Fibroblast of villous mesenchyme (primary cell): ENCODE results near the gene LGALS3BP. TPM values are rescaled to one million over a fixed set of nuclear protein-coding genes. Genes with fewer than 3 reads are reported as not detected.
A peak's percentile ranks its signal among the peaks of the same experiment; 100 is the strongest.

ENCODE experiments used
- DNase-seq: peaks from one replicate; pipeline ENCODE4 v3.0.0-alpha.2; 2010; ENCODE audit warnings: low read depth
- H3K4me3 ChIP-seq: 2 replicates; pipeline ENCODE4 v1.5.1; 2011; ENCODE audit warnings: low read depth, mild to moderate bottlenecking, low read length
- CTCF ChIP-seq: IDR thresholded peaks from 2 replicates; pipeline ENCODE4 v1.5.1; 2012; ENCODE audit warnings: low read depth, mild to moderate bottlenecking, low read length; ENCODE audit not compliant: insufficient read depth
- total RNA-seq: library from RNA; depleted of rRNA; stranded (reverse); fragments of >200 nt; gene quantifications from 2 replicates; pipeline ENCODE4 v1.2.3, GENCODE V29; 2012

LGALS3BP gene
- total RNA-seq, 1 donor = 297 TPM

- TF ChIP-seq CTCF = no peak
- no peak overlapping the region for H3K4me3 ChIP-seq
- peak; percentile 67 for DNase-seq
Observed at GRCh38 chr17:79011451-79012147, 31.9 kb upstream of the LGALS3BP start.

GRCh38 chr17:79010304-79010646 lies 30.6 kb upstream of the LGALS3BP start:
- no peak for TF ChIP-seq CTCF
- peak overlapping the region; percentile 98 for H3K4me3 ChIP-seq
- no peak for DNase-seq

DNA sequence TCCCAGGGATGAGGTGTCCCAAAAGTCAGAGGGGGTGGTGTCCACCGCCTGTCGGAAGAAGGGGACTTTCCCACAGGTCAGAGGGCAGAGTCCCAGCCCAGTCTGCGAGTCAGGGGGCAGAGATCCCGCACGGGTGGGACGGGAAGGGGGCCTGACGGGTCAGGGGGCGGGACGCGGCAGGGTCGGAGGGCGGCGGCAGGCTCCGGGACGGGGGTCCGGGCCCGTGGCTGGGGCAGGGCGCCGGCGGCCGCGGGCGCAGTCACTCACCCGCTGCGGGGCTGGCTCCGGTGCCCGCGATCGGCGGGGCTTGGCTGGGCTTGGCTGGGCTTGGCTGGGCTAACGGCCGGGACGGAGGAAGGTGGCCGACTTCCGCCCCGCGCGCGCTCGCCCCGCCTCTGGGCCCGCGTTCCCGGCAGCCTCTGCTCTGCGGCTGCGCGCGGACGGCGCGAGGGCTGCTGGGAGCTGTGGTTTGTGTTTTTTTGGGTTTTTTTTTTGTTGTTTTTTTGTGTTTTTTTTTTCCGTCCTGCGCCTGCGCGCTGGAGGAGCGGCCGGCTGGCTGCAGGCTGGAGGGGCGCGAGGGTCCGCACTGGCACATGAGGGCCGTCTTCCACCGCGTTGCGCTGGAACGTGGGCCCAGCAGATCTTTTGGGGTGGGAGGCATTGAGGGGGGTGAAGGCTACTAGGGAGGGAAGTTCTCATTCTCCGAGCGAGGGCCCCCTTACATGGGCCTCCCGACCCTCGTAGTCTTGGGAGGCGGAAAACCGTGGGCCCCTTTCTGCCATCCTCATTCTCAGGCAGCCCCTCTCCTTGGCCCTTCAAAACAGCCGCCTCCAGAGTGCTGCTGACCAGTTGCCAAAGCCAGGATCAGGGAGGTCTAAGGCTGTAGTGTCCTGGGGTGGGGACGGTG lies 29.9 kb upstream of the LGALS3BP start, which contains the start of gene CANT1:
Gene CANT1, minus strand, starts transcription at position 368 of the 907 bp plus-strand sequence. CDS start 12,142 bp downstream, outside the sequence.
- H3K4me3 ChIP-seq = peak within 1 kb of the TSS; percentile 98
- DNase-seq = peak; percentile 87
- no peak for TF ChIP-seq CTCF

- DNase-seq = no peak
- no peak for TF ChIP-seq CTCF
- H3K4me3 ChIP-seq = peak overlapping the region; percentile 98
Observed at GRCh38 chr17:79008666-79009387, 29.1 kb upstream of the LGALS3BP start.

DNA sequence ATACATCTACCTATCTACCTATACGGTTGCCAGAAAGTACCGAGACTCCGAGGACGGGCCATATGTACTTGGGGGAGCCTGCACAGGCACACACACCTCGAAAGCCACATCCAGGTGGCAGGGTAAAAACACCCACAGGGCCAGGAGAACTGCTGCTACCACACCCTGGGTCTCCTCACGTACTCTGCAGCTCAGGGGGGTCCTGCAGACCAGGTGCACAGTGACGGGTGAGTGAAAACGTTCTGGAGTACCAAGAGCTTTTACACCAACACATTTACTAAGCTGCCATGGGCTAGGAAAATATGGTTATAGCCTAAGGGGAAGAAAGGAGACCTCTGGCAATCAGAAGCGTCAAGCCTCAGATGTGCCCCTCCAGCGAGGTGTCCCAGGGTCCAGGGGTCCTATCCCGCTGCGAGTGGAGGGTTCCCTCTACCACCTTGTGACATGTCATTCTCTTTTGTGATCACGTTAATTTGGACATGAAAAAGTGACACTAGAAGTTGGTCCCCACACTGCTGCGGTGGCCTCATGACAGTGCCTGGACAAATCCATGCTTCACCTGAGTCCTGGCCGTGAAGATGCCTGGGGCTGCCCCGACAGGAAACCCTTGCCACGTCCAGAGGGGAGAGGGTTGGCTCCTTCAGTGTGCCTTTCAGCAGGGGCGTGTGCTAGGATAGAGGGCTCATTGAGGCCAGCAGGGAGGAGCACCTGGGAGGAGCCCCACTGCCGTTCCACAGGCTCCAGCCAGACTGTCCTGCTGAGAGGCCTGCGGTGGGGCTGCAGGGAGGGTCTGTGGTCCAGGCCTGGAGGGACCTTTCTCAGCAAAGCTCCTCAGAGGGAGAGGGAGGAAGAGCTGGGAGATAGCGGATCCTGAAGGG lies 28.0 kb upstream of the LGALS3BP start:
- no peak for DNase-seq
- peak overlapping the region; percentile 98 for H3K4me3 ChIP-seq
- TF ChIP-seq CTCF = no peak
